ENCODE measurements around the gene KIRREL3. TPM values are rescaled to one million over a fixed set of nuclear protein-coding genes. Genes with fewer than 3 reads are reported as not detected.

Gene KIRREL3
- total and polyA plus RNA-seq, 9 donors, result 0.25 to 5.3 (median 0.48) TPM

GRCh38 chr11:126874831-126875230 lies 125.7 kb downstream of the KIRREL3 start:
- H3K4me1 ChIP-seq (ENCODE audit: insufficient read depth), result no peaks in the 10 kb centered on the region
- H3K9me3 ChIP-seq, result no peaks in the 10 kb centered on the region
- TF ChIP-seq, protein P1, sequence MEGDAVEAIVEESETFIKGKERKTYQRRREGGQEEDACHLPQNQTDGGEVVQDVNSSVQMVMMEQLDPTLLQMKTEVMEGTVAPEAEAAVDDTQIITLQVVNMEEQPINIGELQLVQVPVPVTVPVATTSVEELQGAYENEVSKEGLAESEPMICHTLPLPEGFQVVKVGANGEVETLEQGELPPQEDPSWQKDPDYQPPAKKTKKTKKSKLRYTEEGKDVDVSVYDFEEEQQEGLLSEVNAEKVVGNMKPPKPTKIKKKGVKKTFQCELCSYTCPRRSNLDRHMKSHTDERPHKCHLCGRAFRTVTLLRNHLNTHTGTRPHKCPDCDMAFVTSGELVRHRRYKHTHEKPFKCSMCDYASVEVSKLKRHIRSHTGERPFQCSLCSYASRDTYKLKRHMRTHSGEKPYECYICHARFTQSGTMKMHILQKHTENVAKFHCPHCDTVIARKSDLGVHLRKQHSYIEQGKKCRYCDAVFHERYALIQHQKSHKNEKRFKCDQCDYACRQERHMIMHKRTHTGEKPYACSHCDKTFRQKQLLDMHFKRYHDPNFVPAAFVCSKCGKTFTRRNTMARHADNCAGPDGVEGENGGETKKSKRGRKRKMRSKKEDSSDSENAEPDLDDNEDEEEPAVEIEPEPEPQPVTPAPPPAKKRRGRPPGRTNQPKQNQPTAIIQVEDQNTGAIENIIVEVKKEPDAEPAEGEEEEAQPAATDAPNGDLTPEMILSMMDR (IDR thresholded peaks at IDR 0.05), result no peak
- TF ChIP-seq POLR2A (IDR thresholded peaks at IDR 0.05) (no peak), EP300 (IDR thresholded peaks at IDR 0.05) (no peak)
- H3K27ac ChIP-seq, result no peak overlapping the region
- no peaks in the 10 kb centered on the region for H3K27me3 ChIP-seq
- DNase-seq, result no peak
- no peaks in the 10 kb centered on the region for H3K36me3 ChIP-seq
- no peak overlapping the region for H3K4me3 ChIP-seq
- intact Hi-C loops (cut with DNase I), result no loop called here
- 45 to 64% (median 52%) methylated on average over 5 of the region's 5 CpGs for WGBS, 3 donors

GRCh38 chr11:126874276-126874675 lies 126.3 kb downstream of the KIRREL3 start:
- DNase-seq, result no peak
- Histone ChIP-seq H3K9me3 (no peaks in the 10 kb centered on the region), H3K36me3 (no peaks in the 10 kb centered on the region), H3K27me3 (no peaks in the 10 kb centered on the region), H3K27ac (no peak overlapping the region), H3K4me1 (ENCODE audit: insufficient read depth) (no peaks in the 10 kb centered on the region), H3K4me3 (no peak overlapping the region)
- WGBS, 3 donors, result 82 to 93% (median 86%) methylated on average over 3 of the region's 3 CpGs
- TF ChIP-seq EP300 (IDR thresholded peaks at IDR 0.05), result no peak
- no peak for TF ChIP-seq POLR2A (IDR thresholded peaks at IDR 0.05)
- TF ChIP-seq, protein P1 (IDR thresholded peaks at IDR 0.05), result no peak
- intact Hi-C loops (cut with DNase I), result no loop called here

DNA sequence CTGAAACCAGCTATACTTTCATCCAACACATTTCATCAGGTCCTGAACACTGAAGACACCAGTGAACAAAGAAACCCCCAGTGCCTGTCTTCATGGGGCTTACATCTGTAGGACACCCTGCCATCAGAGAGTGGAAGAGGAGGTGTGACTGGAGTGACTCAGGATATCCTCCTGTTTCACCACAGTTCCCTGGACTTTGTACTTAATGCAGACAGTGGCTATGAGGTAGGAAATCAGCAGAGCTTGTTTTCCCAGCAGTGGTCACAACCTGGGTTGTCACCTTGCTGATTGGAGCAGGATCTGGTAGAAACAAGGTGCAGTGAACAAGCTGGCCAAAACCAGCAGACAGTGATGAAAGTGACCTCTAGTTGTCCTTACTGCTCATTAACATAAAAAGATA lies 128.8 kb downstream of the KIRREL3 start:
- TF ChIP-seq, protein P1 (IDR thresholded peaks at IDR 0.05), result no peak
- TF ChIP-seq EP300 (IDR thresholded peaks at IDR 0.05) (no peak), POLR2A (IDR thresholded peaks at IDR 0.05) (no peak)
- intact Hi-C loops (cut with DNase I), result no loop called here
- DNase-seq, result no peak
- H3K4me1 ChIP-seq (ENCODE audit: insufficient read depth), result no peaks in the 10 kb centered on the region
- H3K9me3 ChIP-seq, result no peaks in the 10 kb centered on the region
- no peak overlapping the region for H3K4me3 ChIP-seq
- H3K36me3 ChIP-seq, result no peaks in the 10 kb centered on the region
- H3K27me3 ChIP-seq, result no peaks in the 10 kb centered on the region
- H3K27ac ChIP-seq, result no peak overlapping the region

GRCh38 chr11:126870021-126870420 lies 130.5 kb downstream of the KIRREL3 start:
- DNase-seq, result no peak
- Histone ChIP-seq H3K4me1 (ENCODE audit: insufficient read depth) (no peaks in the 10 kb centered on the region), H3K36me3 (no peaks in the 10 kb centered on the region), H3K27me3 (no peaks in the 10 kb centered on the region), H3K27ac (no peak overlapping the region), H3K4me3 (no peak overlapping the region), H3K9me3 (no peaks in the 10 kb centered on the region)
- intact Hi-C loops (cut with DNase I), result no loop called here
- 69 to 74% (median 71%) methylated on average over 4 of the region's 4 CpGs for WGBS, 3 donors
- TF ChIP-seq, protein P1 (IDR thresholded peaks at IDR 0.05), result no peak
- no peak for TF ChIP-seq EP300 (IDR thresholded peaks at IDR 0.05)
- no peak for TF ChIP-seq POLR2A (IDR thresholded peaks at IDR 0.05)

GRCh38 chr11:126868741-126869140 lies 131.8 kb downstream of the KIRREL3 start:
- Histone ChIP-seq H3K36me3 (no peaks in the 10 kb centered on the region), H3K27ac (no peak overlapping the region), H3K4me1 (ENCODE audit: insufficient read depth) (no peaks in the 10 kb centered on the region), H3K27me3 (no peaks in the 10 kb centered on the region), H3K9me3 (no peaks in the 10 kb centered on the region), H3K4me3 (no peak overlapping the region)
- WGBS, 3 donors, result 63 to 76% (median 68%) methylated on average over 1 of the region's 1 CpG
- no peak for DNase-seq
- intact Hi-C loops (cut with DNase I), result no loop called here
- TF ChIP-seq, protein P1 (IDR thresholded peaks at IDR 0.05), result no peak
- TF ChIP-seq POLR2A (IDR thresholded peaks at IDR 0.05), result no peak

Measured in ovary (tissue), 9 donors.